ENCODE data around the gene FKBP9.

- TF ChIP-seq ATF1 (CRISPR knock-in tag; IDR thresholded peaks at IDR 0.05), result no peak
- no peak for TF ChIP-seq JUN (CRISPR knock-in tag; IDR thresholded peaks at IDR 0.05)
- TF ChIP-seq PRRX2 (CRISPR knock-in tag; IDR thresholded peaks at IDR 0.05), result no peak
- TF ChIP-seq TP53 (CRISPR knock-in tag; IDR thresholded peaks at IDR 0.05), result no peak
- TF ChIP-seq CTCF (IDR thresholded peaks at IDR 0.05), result no peak
- TF ChIP-seq ATF2 (CRISPR knock-in tag; IDR thresholded peaks at IDR 0.05; ENCODE audit: borderline replicate concordance, low read depth), result no peak
- TF ChIP-seq, protein P1, sequence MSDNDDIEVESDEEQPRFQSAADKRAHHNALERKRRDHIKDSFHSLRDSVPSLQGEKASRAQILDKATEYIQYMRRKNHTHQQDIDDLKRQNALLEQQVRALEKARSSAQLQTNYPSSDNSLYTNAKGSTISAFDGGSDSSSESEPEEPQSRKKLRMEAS (CRISPR knock-in tag; IDR thresholded peaks at IDR 0.05), result no peak
Measured at GRCh38 chr7:32952876-32953275, 4.4 kb upstream of the FKBP9 start.

All from WTC11 (cell line).